ENCODE results near the gene DCLRE1B.

DCLRE1B gene

DNA sequence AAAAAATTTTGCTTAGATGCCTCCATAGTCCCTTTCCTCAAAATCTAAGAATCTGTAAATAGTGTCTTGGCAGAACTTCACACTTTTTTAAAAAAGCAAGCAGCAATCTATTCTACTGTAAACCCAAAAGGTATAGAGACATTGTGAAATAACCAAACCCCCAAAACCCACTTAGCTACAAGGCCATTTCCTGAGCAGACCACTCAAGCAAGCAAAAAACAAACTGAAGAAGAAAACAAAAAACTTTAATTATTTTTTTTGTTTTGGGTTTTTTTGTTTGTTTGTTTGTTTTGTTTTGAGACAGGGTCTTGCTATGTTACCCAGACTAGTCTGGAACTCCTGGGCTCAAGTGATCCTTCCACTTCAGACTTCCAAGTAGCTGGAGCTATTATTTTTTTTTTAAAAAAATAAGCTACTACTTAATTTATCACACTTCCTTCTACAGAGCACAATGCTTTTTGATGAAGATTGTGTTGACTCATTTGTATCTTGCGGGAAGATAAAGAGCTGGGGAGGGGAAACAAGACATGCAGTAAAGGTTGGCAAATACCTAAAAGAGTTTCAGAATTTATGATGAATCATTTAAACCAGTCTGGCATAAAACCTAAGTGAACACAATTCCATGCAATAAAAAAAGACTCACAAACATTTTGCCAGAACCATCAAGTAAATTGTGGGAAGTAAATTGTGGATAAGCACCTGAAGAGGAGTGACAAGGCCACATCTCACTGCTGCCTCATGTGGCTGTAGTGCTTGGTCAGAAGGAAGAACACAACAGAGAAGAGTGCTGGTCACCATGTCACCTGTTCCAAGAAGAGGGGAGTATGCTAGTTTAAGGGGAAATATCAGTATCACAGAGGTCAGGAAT is 30.9 kb upstream of the DCLRE1B start:
- DNase-seq, result peak; percentile 12 to 29
- no peaks in the 10 kb centered on the region for H3K9me3 Mint-ChIP-seq
- H3K4me3 Mint-ChIP-seq, result peak overlapping the region; percentile 63 to 70
- peak; percentile 69 for ATAC-seq
- H3K27me3 Mint-ChIP-seq, result no peaks in the 10 kb centered on the region
- peak overlapping the region; percentile 89 to 92 for H3K27ac Mint-ChIP-seq
- H3K4me1 Mint-ChIP-seq, result peaks cover 47% of the 10 kb centered on the region

DNA sequence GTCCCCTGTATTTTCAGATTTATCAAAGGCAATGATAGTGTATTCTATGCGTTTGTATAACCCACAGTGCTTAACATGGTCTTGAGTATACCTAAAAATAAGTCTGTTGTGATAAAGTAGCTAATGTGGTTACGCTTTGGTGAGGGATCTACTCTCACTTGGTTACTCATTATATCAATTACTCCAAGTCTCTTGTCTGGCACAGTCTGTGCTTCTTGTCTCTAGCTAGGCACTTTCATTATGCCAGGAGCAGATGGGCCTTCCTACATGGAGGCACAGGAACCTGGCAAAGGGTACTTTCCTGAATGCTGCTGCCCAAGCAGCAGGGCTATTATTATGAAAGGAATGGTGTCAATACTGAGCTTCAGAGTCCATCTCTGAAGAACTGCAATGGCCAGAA is 29.4 kb upstream of the DCLRE1B start:
- peak overlapping the region; percentile 13 to 14 for H3K4me3 Mint-ChIP-seq
- H3K9me3 Mint-ChIP-seq, result no peaks in the 10 kb centered on the region
- no peaks in the 10 kb centered on the region for H3K27me3 Mint-ChIP-seq
- no peak overlapping the region for H3K27ac Mint-ChIP-seq
- DNase-seq (no peak), ATAC-seq (no peak)
- peaks cover 51% of the 10 kb centered on the region for H3K4me1 Mint-ChIP-seq

DNA sequence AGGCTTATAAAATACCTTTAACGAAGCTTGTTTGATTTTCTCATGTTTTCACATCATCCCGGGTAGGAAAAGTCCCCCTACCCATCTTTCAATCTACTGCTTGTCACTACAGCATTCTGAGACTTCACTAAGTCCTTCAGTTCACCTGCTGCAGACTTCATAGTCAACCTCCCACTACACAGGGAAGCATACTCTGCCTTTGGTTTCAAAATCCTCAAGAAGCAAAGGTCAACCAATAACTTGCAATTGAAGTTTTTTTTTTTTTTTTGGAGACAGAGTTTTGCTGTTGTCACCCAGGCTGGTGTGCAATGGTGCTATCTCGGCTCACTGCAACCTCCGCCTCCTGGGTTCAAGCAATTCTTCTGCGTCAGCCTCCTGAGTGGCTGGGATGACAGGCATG is 28.9 kb upstream of the DCLRE1B start:
- Mint-ChIP-seq H3K4me3 (no peak overlapping the region), H3K9me3 (no peaks in the 10 kb centered on the region), H3K27ac (no peak overlapping the region), H3K27me3 (no peaks in the 10 kb centered on the region), H3K4me1 (peaks cover 55% of the 10 kb centered on the region)
- DNase-seq (no peak), ATAC-seq (no peak)

DNA sequence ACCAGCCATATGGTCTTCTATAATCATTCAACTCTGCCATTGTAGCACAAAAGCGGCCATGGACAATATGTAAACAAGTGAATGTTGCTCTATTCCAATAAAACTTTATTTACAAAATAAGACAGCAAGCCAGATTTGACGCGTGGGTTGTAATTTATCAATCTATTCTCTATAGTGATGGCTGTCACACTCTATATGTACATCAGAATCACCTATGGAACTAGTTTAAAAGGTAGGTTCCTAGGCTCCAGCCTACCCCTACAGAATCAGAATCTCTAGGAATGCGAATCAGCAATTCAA is 25.4 kb upstream of the DCLRE1B start:
- no peak overlapping the region for H3K4me3 Mint-ChIP-seq
- H3K4me1 Mint-ChIP-seq, result peaks cover 30% of the 10 kb centered on the region
- H3K9me3 Mint-ChIP-seq, result no peaks in the 10 kb centered on the region
- ATAC-seq, result no peak
- no peak for DNase-seq
- no peak overlapping the region for H3K27ac Mint-ChIP-seq
- H3K27me3 Mint-ChIP-seq, result no peaks in the 10 kb centered on the region

DNA sequence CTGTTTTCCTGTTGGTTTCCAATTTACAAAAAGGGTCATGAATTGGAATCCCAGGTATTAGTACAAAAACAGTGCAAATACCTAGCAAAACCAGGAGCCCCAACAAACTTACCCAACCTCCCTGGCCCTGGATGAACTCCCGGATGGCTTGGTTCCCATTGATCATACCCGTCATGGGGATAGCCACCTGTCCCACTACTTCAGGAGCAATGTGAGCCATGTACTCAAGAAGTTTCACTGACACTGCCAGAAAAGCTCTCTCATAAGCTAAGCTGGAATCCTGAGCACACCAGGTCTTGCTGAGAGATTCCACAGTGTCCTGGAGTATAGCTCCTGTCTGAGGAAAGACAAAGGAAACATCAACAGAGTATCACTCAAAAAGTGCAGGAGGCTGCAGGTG is 23.5 kb upstream of the DCLRE1B start:
- H3K27me3 Mint-ChIP-seq, result no peaks in the 10 kb centered on the region
- peaks cover 18% of the 10 kb centered on the region for H3K4me1 Mint-ChIP-seq
- H3K27ac Mint-ChIP-seq, result no peak overlapping the region
- DNase-seq (no peak), ATAC-seq (no peak)
- H3K9me3 Mint-ChIP-seq, result no peaks in the 10 kb centered on the region
- no peak overlapping the region for H3K4me3 Mint-ChIP-seq

DNA sequence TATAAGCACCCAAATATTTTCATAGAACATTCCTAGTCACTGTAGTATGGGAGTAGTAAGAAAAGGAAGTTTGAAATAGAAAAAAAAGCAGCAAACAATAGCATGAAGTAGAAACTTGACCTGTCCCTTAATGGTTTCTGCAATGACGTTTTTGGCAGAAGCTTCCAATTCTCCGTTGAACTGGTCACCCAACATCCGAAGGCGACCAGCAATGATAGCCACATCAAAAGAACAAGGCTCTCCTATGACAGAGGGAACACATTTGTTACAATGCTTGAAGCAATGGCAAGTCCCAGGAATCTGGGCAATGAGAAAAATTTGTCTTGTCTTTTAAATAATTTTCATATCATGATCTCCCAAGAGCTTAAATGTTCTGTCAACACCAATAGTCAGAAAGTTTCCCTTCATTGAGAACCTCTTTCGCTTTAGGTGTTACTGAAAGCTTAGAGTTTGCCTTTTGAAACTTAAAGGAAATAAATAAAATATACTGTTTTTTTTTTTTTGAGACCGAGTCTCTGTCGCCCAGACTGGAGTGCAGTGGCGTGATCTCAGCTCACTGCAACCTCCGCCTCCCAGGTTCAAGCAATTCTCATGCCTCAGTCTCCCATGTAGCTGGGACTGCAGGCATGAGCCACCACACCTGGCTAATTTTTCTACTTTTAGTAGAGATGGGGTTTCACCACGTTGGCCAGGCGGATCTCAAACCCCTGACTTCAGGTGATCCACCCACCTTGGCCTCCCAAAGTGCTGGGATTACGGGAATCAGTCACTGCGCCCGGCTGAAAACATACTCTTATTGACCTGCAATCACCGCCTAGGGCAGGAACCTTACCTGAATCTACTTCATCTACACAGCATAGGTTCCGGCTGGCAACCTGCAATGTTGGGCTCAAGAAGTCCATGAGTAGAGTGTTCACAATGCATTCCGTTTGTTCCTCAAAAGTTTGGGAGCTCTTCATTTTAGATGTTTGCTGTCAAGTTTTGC is 18.4 kb upstream of the DCLRE1B start:
- ATAC-seq, result no peak
- H3K4me3 Mint-ChIP-seq, result peak overlapping the region in 1 of 2 donors; percentile 5

DNA sequence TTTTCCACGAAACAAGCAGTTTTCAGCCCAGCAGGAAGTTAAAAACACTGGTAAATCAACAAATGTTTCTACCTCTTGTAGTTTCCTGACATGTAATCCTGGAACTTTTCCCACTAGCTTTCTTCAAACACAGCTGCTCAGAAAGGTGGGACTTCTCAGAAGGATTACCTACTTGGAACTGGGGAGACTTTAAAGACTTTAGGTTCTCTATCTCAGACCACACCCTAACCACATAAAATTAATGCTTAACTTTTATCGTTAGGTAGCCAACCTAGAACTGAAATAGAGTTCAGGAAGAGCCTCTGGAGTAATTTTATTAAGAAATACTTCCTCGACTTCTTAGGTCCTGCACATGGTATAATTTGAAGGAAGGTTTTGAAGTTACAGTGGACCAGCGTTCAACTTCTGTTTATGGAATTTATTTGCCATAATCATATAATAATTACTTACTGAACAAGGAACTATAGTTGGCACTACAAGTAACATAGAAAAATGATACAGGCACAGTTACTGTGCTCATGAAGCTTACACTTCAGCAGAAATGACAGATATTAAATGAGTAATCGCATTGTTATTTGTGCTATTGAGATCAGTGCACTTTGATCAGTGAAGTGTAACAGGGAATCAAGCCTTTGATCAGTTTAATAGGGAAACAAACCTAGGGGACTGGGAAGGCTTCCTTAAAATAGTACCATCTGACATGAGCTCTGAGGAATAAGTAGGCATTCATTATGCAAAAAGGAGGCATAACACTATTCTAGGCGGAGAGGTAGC is 17.5 kb upstream of the DCLRE1B start, which contains the start of gene BCL2L15:
BCL2L15 (minus strand) TSS at position 180 of the 774 bp plus-strand sequence. CDS start 206 bp downstream, outside the sequence.
- Mint-ChIP-seq H3K4me3 (peak within 1 kb of the TSS in 1 of 2 donors; percentile 5), H3K27ac (no peak within 1 kb of the TSS)
- no peak for DNase-seq

More for the DNA sequence above, 18.4 kb upstream of the DCLRE1B start:
- DNase-seq, result no peak
- Mint-ChIP-seq H3K27ac (no peak overlapping the region), H3K9me3 (no peaks in the 10 kb centered on the region), H3K27me3 (no peaks in the 10 kb centered on the region), H3K4me1 (peaks cover 16% of the 10 kb centered on the region)

DNA sequence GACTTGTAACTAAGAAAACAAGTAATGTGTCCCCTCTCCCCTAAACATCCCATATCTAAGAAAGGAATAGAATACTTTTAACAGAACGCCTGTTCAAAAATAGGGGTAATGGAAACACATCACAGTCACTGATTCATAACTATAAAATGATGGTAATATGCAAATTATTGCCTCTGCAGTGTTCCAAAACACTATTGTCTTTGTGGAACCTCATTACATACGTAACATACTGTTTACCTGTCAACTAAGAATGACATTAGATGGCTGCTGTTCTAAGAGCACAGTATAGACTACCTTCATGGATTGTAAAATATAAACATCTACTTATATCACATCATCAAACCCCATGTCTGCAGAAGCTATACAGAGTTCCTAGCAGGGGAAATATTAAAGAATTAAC is 14.3 kb upstream of the DCLRE1B start:
- Mint-ChIP-seq H3K9me3 (no peaks in the 10 kb centered on the region), H3K27me3 (no peaks in the 10 kb centered on the region), H3K4me3 (no peak overlapping the region), H3K4me1 (peaks cover 16% of the 10 kb centered on the region), H3K27ac (no peak overlapping the region)
- ATAC-seq (no peak), DNase-seq (no peak)

More for the DNA sequence above, 17.5 kb upstream of the DCLRE1B start, which contains the start of gene BCL2L15:
- Mint-ChIP-seq H3K27me3 (no peaks in the 10 kb centered on the region), H3K4me1 (peaks cover 16% of the 10 kb centered on the region), H3K9me3 (no peaks in the 10 kb centered on the region)
- no peak for ATAC-seq

DNA sequence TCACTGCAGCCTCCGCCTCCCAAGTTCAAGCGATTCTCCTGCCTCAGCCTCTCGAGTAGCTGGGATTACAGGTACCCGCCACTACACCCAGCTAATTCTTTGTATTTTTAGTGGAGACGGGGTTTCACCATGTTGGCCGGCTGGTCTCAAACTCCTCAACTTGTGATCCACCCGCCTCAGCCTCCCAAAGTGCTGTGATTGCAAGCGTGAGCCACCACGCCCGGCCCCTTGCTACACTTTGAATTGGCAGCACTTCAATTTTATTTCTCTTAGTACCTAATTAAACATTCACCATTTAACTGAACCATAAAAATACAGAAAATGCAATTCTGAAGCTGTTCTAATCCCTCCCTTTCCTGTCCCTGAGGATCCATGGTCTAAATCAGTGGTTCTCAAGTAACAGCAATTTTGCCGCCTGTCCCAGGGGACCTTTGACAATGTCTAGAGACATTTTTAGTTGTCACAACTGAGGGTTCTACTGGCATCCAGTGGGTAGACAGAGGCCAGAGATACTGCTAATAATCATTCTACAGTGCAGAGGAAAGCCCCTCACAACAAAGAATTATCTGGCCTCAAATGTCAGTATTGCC is 13.4 kb upstream of the DCLRE1B start:
- no peaks in the 10 kb centered on the region for H3K27me3 Mint-ChIP-seq
- DNase-seq, result no peak
- H3K4me1 Mint-ChIP-seq, result peaks cover 11% of the 10 kb centered on the region
- no peak for ATAC-seq
- H3K4me3 Mint-ChIP-seq, result no peak overlapping the region
- H3K9me3 Mint-ChIP-seq, result no peaks in the 10 kb centered on the region
- H3K27ac Mint-ChIP-seq, result no peak overlapping the region

DNA sequence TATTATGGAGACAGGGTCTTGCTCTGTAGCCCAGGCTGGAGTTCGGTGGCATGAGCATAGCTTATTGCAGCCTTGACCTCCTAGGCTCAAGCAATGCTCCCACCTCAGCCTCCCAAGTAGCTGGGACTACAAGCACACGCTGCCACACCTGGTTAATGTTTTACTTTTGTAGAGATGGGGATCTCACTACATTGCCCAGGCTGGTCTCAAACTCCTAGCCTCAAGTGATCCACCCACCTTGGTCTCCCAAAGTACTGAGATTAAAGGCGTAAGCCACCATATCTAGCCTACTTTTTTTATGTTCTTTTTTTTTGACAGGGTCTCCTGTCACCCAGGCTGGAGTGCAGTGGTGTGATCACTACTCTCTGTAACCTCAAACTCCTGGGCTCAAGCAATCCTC is 11.9 kb upstream of the DCLRE1B start:
- H3K9me3 Mint-ChIP-seq, result no peaks in the 10 kb centered on the region
- H3K27ac Mint-ChIP-seq, result no peak overlapping the region
- DNase-seq (no peak), ATAC-seq (no peak)
- no peaks in the 10 kb centered on the region for H3K27me3 Mint-ChIP-seq
- H3K4me1 Mint-ChIP-seq, result peaks cover 6% of the 10 kb centered on the region
- no peak overlapping the region for H3K4me3 Mint-ChIP-seq

DNA sequence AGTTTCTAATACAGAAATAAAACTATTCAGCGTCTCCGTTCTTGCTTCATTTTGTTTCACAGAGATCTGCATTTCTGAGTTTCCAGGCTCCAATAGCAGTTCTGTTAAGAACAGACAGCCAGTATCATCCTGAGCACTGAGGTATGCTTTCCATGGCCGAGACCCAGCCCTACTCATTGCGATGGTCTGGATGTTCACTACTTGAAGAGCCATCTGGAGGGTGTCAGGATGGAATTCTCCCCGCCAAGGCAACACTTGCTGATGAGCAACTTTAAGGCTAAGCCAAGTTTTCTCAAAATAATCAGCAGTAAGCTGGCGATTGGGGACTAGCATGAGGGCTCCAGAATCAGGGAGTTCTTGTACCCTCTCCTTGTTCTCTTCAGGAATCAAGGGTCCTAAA is 10.0 kb upstream of the DCLRE1B start:
- no peak for ATAC-seq
- H3K4me3 Mint-ChIP-seq, result no peak overlapping the region
- H3K27ac Mint-ChIP-seq, result no peak overlapping the region
- H3K4me1 Mint-ChIP-seq, result peaks cover 24% of the 10 kb centered on the region
- no peaks in the 10 kb centered on the region for H3K27me3 Mint-ChIP-seq
- DNase-seq, result no peak
- H3K9me3 Mint-ChIP-seq, result no peaks in the 10 kb centered on the region

DNA sequence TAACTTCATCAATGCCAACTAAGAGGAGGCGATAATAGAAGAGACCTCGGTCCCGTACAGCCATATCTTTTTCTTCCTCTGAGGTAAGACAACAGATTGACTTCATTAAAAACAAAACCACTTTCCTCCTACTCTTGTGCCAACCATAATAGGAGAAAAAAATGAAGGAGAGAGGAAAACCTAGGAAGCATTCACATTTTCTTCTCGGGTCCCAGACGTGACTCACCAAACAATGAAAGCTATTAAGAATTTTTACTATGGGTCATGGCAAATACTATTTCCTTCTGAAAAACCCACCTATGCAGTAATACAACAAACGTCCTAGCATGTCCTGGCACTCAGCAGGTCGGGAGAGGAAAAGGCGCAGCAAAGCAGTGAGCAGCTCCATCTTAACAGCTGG is 9.2 kb upstream of the DCLRE1B start:
- H3K9me3 Mint-ChIP-seq, result no peaks in the 10 kb centered on the region
- ATAC-seq (no peak), DNase-seq (no peak)
- H3K4me1 Mint-ChIP-seq, result peaks cover 26% of the 10 kb centered on the region
- H3K4me3 Mint-ChIP-seq, result no peak overlapping the region
- no peaks in the 10 kb centered on the region for H3K27me3 Mint-ChIP-seq
- peak overlapping the region in 1 of 2 donors; percentile 34 for H3K27ac Mint-ChIP-seq

DNA sequence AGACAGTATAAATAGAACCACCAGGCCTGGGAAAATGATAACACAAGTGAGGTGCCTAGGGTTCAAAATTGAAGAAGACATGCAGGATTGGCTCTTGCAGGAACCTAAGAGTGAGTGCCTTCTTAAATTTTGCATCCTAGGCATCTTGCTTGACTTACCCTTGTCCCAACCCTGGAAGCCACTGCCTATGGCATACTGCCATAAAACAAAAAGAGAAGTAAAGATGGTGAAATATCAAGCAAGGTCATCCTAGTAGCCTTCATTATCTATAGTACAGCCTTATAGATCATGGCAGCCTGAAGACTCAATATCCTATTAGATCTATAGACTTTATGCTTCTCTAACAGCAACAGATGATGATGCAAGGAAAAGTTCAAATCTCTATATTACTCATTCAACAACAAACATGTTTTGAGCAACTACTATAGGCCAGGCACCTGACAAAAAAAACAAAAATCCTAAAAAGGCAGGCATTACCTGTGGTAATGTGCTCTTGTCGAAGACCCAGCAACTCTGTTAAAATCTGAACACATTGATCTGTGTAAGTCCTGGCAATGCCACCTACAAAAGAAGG is 6.8 kb upstream of the DCLRE1B start:
- peak; percentile 67 for ATAC-seq
- peaks cover 50% of the 10 kb centered on the region for H3K4me1 Mint-ChIP-seq
- no peaks in the 10 kb centered on the region for H3K27me3 Mint-ChIP-seq

DNA sequence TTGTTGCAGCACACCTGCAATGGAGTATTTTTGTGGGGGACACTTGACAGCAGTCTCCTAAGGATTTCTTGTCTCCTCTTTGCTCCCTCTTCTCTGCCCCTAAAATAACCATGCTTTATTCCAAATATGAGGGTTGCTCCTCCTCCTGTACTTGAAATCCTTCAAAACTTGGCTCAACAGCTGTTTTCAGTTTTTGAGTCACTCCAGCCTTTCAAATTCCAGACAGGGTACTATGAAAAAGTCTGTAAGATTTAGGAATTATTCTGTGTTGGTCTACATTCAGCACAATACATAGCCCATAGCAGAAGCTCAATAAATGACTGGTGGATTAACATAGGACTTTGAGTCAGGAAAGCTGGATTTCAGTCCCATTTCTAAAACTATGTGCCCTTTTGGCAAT is 6.0 kb upstream of the DCLRE1B start:
- Mint-ChIP-seq H3K4me3 (no peak overlapping the region), H3K27me3 (no peaks in the 10 kb centered on the region), H3K4me1 (peaks cover 56% of the 10 kb centered on the region), H3K9me3 (no peaks in the 10 kb centered on the region), H3K27ac (no peak overlapping the region)
- ATAC-seq, result no peak
- DNase-seq, result no peak

More for the DNA sequence above, 6.8 kb upstream of the DCLRE1B start:
- Mint-ChIP-seq H3K9me3 (no peaks in the 10 kb centered on the region), H3K4me3 (no peak overlapping the region), H3K27ac (peak overlapping the region; percentile 5 to 75)
- DNase-seq, result no peak

DNA sequence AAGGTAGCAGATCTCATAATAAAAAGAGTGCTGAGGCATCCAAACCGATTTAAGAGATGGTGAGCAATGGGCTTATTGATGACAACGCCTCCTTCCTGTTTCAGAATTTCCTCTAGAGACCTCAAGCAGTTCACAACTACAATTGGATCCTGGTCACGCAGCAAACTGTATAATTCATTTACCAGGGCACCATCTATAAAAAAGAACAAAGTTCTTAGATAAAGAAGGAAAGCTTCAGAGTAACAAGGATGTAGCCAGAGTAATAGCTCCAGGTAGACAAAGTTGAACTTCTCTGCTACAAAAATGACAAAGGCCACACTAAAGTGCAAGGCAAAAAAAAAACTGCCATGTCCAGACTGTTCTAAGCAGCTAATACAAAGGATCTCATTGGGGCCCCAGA is 3.9 kb upstream of the DCLRE1B start:
- H3K27me3 Mint-ChIP-seq, result no peaks in the 10 kb centered on the region
- no peak for ATAC-seq
- DNase-seq, result no peak
- no peaks in the 10 kb centered on the region for H3K9me3 Mint-ChIP-seq
- peak overlapping the region in 1 of 2 donors; percentile 43 for H3K27ac Mint-ChIP-seq
- no peak overlapping the region for H3K4me3 Mint-ChIP-seq
- peaks cover 57% of the 10 kb centered on the region for H3K4me1 Mint-ChIP-seq

All from stimulated activated naive CD8-positive, alpha-beta T cell treated with anti-CD3 and anti-CD28 coated beads, Interleukin-15, amount 100 ng/mL, for 72 hours (primary cell).